Body of pancreas (tissue), 4 donors: ENCODE results near the gene TMEM213.

ENCODE experiments used
- CTCF ChIP-seq, 7 experiments: fragments of 450-650 bp in 4 of 7; fragments of 200-600 bp in 3 of 7; sonication (generic) in 3 of 7; IDR thresholded peaks; one replicate each; pipeline ENCODE4 v1.5.1; 2016 to 2019; ENCODE audit warnings: antibody characterized with exemption in 7 of 7
- POLR2A ChIP-seq, 3 donors: fragments of 450-650 bp; IDR thresholded peaks; one replicate each; pipeline ENCODE4 v1.6.1; 2016; ENCODE audit warnings: antibody characterized with exemption in 3 of 3, mild to moderate bottlenecking in 2 of 3

GRCh38 chr7:138864667-138865066 lies 66.9 kb downstream of the TMEM213 start:
- TF ChIP-seq CTCF (IDR thresholded peaks at IDR 0.05) (no peak), POLR2A (IDR thresholded peaks at IDR 0.05) (no peak)
